HepG2 (cell line): ENCODE measurements around the gene KIF6. TPM values are rescaled to one million over a fixed set of nuclear protein-coding genes. Genes with fewer than 3 reads are reported as not detected.

ENCODE experiments used
- E2F1 ChIP-seq: sonication (generic); formaldehyde crosslinking; IDR thresholded peaks from 2 replicates; pipeline ENCODE4 v1.5.0; 2020; ENCODE audit warnings: missing genetic modification reagents
- FOXA3 ChIP-seq: IDR thresholded peaks from 2 replicates; pipeline ENCODE4 v1.6.1; 2016; ENCODE audit warnings: missing genetic modification reagents, missing compliant biosample characterization
- HOXA9 ChIP-seq: sonication (generic); formaldehyde crosslinking; IDR thresholded peaks from 2 replicates; pipeline ENCODE4 v1.8.1; 2022; ENCODE audit warnings: missing genetic modification reagents, mild to moderate bottlenecking, moderate library complexity, borderline replicate concordance
- JARID2 ChIP-seq: sonication (generic); formaldehyde crosslinking; IDR thresholded peaks from 2 replicates; pipeline ENCODE4 v1.8.1; 2023; ENCODE audit warnings: missing genetic modification reagents, inconsistent platforms; ENCODE audit not compliant: insufficient replicate concordance
- KDM5B ChIP-seq: sonication (generic); formaldehyde crosslinking; IDR thresholded peaks from 2 replicates; pipeline ENCODE4 v1.4.0; 2020; ENCODE audit warnings: missing genetic modification reagents, mild to moderate bottlenecking, borderline replicate concordance
- NBN ChIP-seq: fragments of 450-650 bp; conservative IDR thresholded peaks from 2 replicates; pipeline ENCODE4 v1.6.1; 2017
- PRMT3 ChIP-seq: sonication (generic); formaldehyde crosslinking; IDR thresholded peaks from 2 replicates; pipeline ENCODE4 v1.8.1; 2022; ENCODE audit warnings: low read depth, mild to moderate bottlenecking, moderate library complexity, missing genetic modification reagents, borderline replicate concordance
- RAD21 ChIP-seq: fragments of 450-650 bp; formaldehyde crosslinking; IDR thresholded peaks from 2 replicates; pipeline ENCODE4 v1.5.0; 2020; ENCODE audit warnings: mild to moderate bottlenecking
- RFX1 ChIP-seq: fragments of 450-650 bp; IDR thresholded peaks from 2 replicates; pipeline ENCODE4 v1.6.1; 2017
- SALL1 ChIP-seq: sonication (generic); formaldehyde crosslinking; IDR thresholded peaks from 2 replicates; pipeline ENCODE4 v1.8.0; 2022; ENCODE audit warnings: mild to moderate bottlenecking, missing genetic modification reagents
- SP1 ChIP-seq, 2 experiments: fragments of 450-650 bp in 1 of 2; sonication (generic) in 1 of 2; formaldehyde crosslinking in 1 of 2; IDR thresholded peaks; 2 replicates each; pipeline versions ENCODE4 v1.4.0 to v1.6.1; 2016 to 2020; ENCODE audit warnings: missing genetic modification reagents in 1 of 2
- SRF ChIP-seq: IDR thresholded peaks from 2 replicates; pipeline ENCODE4 v1.6.1; 2011; ENCODE audit warnings: mild to moderate bottlenecking, low read depth, low read length, moderate library complexity
- SRY ChIP-seq: sonication (generic); formaldehyde crosslinking; IDR thresholded peaks from 2 replicates; pipeline ENCODE4 v1.8.0; 2022; ENCODE audit warnings: mild to moderate bottlenecking, missing genetic modification reagents
- STAT5B ChIP-seq: sonication (generic); formaldehyde crosslinking; IDR thresholded peaks from 2 replicates; pipeline ENCODE4 v1.4.0; 2020; ENCODE audit warnings: missing genetic modification reagents
- WIZ ChIP-seq: sonication (generic); formaldehyde crosslinking; IDR thresholded peaks from 2 replicates; pipeline ENCODE4 v1.5.1; 2020; ENCODE audit warnings: mild to moderate bottlenecking, missing genetic modification reagents
- ZNF142 ChIP-seq: sonication (generic); formaldehyde crosslinking; IDR thresholded peaks from 2 replicates; pipeline ENCODE4 v1.4.0; 2020; ENCODE audit warnings: missing genetic modification reagents
- ZNF274 ChIP-seq: sonication (generic); formaldehyde crosslinking; IDR thresholded peaks from 2 replicates; pipeline ENCODE4 v1.5.1; 2020; ENCODE audit warnings: mild to moderate bottlenecking, missing genetic modification reagents
- ZNF564 ChIP-seq: sonication (generic); formaldehyde crosslinking; IDR thresholded peaks from 2 replicates; pipeline ENCODE4 v1.8.1; 2023; ENCODE audit warnings: mild to moderate bottlenecking, missing genetic modification reagents
- ZNF782 ChIP-seq: sonication (generic); formaldehyde crosslinking; IDR thresholded peaks from 2 replicates; pipeline ENCODE4 v1.4.0; 2020; ENCODE audit warnings: missing genetic modification reagents, mild to moderate bottlenecking, borderline replicate concordance
- ZNF878 ChIP-seq: sonication (generic); formaldehyde crosslinking; IDR thresholded peaks from 2 replicates; pipeline ENCODE4 v1.8.1; 2023; ENCODE audit warnings: mild to moderate bottlenecking, missing genetic modification reagents, moderate library complexity
- polyA plus RNA-seq, 8 experiments: library from polyadenylated mRNA; depleted of rRNA in 3 of 8; stranded (reverse) in 7 of 8; unstranded in 1 of 8; fragments of >200 nt; fragmentation: Illumina TruSeq in 4 of 8; extraction: Trizol in 4 of 8; gene quantifications; 2 replicates each; pipeline versions ENCODE4 v1.2.1 to v1.2.3, GENCODE V29; 2011 to 2016; ENCODE audit warnings: low read depth in 4 of 8, missing spikeins in 1 of 8, mixed read lengths in 1 of 8; ENCODE audit not compliant: insufficient read depth in 1 of 8
- total RNA-seq, 5 experiments: library from RNA; depleted of rRNA; stranded (reverse); fragments of >200 nt; fragmentation: Illumina TruSeq; extraction: Trizol; gene quantifications; 2 replicates each; pipeline ENCODE4 v1.2.3, GENCODE V29; 2016; ENCODE audit warnings: low read depth in 1 of 5
- TF ChIP-seq, protein P1 (sequence below): sonication (generic); formaldehyde crosslinking; IDR thresholded peaks from 2 replicates; pipeline ENCODE4 v1.4.0; 2020; ENCODE audit warnings: mild to moderate bottlenecking, missing genetic modification reagents

The KIF6 gene
- total and polyA plus RNA-seq, 2 of the 13 experiments (the other 11 are each of a cell fraction or from before 2014, with no cell fraction given) = 0.04 to 0.27 TPM

- TF ChIP-seq WIZ (CRISPR knock-in tag) (no peak), SRF (no peak), SALL1 (CRISPR knock-in tag) (peak; percentile 34; the same call in 1 of the 2 replicates), PRMT3 (CRISPR knock-in tag) (no peak), ZNF142 (CRISPR knock-in tag) (no peak), RFX1 (no peak), KDM5B (CRISPR knock-in tag) (no peak), FOXA3 (CRISPR knock-in tag) (no peak), ZNF878 (CRISPR knock-in tag) (no peak), HOXA9 (no peak), SRY (CRISPR knock-in tag) (0 out of 2 replicates have a peak, but pooled peaks have one; percentile 35), RAD21 (CRISPR knock-in tag) (peak; percentile 91), E2F1 (no peak), JARID2 (no peak), ZNF782 (CRISPR knock-in tag) (no peak), SP1 (IDR thresholded peaks at IDR 0.05) (no peak), SP1 (CRISPR knock-in tag; IDR thresholded peaks at IDR 0.05) (no peak), ZNF564 (no peak), ZNF274 (0 out of 2 replicates have a peak, but pooled peaks have one; percentile 32), NBN (no peak), STAT5B (CRISPR knock-in tag) (0 out of 2 replicates have a peak, but pooled peaks have one; percentile 65)
- TF ChIP-seq, protein P1, sequence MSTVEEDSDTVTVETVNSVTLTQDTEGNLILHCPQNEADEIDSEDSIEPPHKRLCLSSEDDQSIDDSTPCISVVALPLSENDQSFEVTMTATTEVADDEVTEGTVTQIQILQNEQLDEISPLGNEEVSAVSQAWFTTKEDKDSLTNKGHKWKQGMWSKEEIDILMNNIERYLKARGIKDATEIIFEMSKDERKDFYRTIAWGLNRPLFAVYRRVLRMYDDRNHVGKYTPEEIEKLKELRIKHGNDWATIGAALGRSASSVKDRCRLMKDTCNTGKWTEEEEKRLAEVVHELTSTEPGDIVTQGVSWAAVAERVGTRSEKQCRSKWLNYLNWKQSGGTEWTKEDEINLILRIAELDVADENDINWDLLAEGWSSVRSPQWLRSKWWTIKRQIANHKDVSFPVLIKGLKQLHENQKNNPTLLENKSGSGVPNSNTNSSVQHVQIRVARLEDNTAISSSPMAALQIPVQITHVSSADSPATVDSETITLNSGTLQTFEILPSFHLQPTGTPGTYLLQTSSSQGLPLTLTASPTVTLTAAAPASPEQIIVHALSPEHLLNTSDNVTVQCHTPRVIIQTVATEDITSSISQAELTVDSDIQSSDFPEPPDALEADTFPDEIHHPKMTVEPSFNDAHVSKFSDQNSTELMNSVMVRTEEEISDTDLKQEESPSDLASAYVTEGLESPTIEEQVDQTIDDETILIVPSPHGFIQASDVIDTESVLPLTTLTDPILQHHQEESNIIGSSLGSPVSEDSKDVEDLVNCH (CRISPR knock-in tag) = no peak
These were observed 415.2 kb downstream of the KIF6 start (continued) for GRCh38 chr6:39309942-39310531.
